ENCODE data around the gene RACK1. TPM values are rescaled to one million over a fixed set of nuclear protein-coding genes. Genes with fewer than 3 reads are reported as not detected.
A peak's percentile ranks its signal among the peaks of the same experiment; 100 is the strongest.

RACK1 gene
- total and polyA plus RNA-seq, 2 donors from 2014 or later: 1,240 to 1,699 TPM

- Histone ChIP-seq H3K27me3 (ENCODE audit: control insufficient read depth, insufficient read depth, low read length) (peaks cover 3% of the 10 kb centered on the region), H3K9ac (ENCODE audit: low read length in 3 of 3) (no peak overlapping the region), H3K27ac (ENCODE audit: low read depth in 2 of 2, low read length in 2 of 2) (no peak overlapping the region), H3K4me3 (ENCODE audit: low read length in 3 of 3) (no peak overlapping the region), H3K9me3 (ENCODE audit: control insufficient read depth in 2 of 3, insufficient read depth in 1 of 3, low read length in 3 of 3) (no peaks in the 10 kb centered on the region), H3K4me1 (ENCODE audit: control insufficient read depth in 2 of 3, insufficient read depth in 2 of 3, low read depth in 1 of 3, low read length in 3 of 3) (peaks cover 0 to 17% (median 13%) of the 10 kb centered on the region in 3 donors), H3K36me3 (ENCODE audit: control insufficient read depth in 2 of 3, insufficient read depth in 3 of 3, low read length in 3 of 3) (no peaks in the 10 kb centered on the region)
- DNase-seq (no peak), FAIRE-seq (no peak)
- intact Hi-C loops (cut with DNase I): no loop called here
- TF ChIP-seq CTCF (IDR thresholded peaks at IDR 0.05; ENCODE audit: borderline replicate concordance, extremely low read depth, insufficient read depth): no peak
Measured at GRCh38 chr5:181220178-181220515, 23.6 kb downstream of the RACK1 start.

GRCh38 chr5:181219262-181220177 is 24.2 kb downstream of the RACK1 start:
- DNase-seq (no peak), FAIRE-seq (no peak)
- H3K27me3 ChIP-seq (ENCODE audit: control insufficient read depth, insufficient read depth, low read length): peaks cover 3% of the 10 kb centered on the region
- H3K4me3 ChIP-seq (ENCODE audit: low read length in 3 of 3): no peak overlapping the region
- H3K4me1 ChIP-seq (ENCODE audit: control insufficient read depth in 2 of 3, insufficient read depth in 2 of 3, low read depth in 1 of 3, low read length in 3 of 3): peaks cover 0 to 17% (median 11%) of the 10 kb centered on the region in 3 donors
- no peak overlapping the region for H3K27ac ChIP-seq (ENCODE audit: low read depth in 2 of 2, low read length in 2 of 2)
- no peak for TF ChIP-seq CTCF (IDR thresholded peaks at IDR 0.05; ENCODE audit: borderline replicate concordance, extremely low read depth, insufficient read depth)
- H3K9ac ChIP-seq (ENCODE audit: low read length in 3 of 3): no peak overlapping the region
- no peaks in the 10 kb centered on the region for H3K36me3 ChIP-seq (ENCODE audit: control insufficient read depth in 2 of 3, insufficient read depth in 3 of 3, low read length in 3 of 3)
- no peaks in the 10 kb centered on the region for H3K9me3 ChIP-seq (ENCODE audit: control insufficient read depth in 2 of 3, insufficient read depth in 1 of 3, low read length in 3 of 3)
- intact Hi-C loops (cut with DNase I): no loop called here

- Histone ChIP-seq H3K4me1 (ENCODE audit: control insufficient read depth in 2 of 3, insufficient read depth in 2 of 3, low read depth in 1 of 3, low read length in 3 of 3) (peaks cover 0 to 12% (median 9%) of the 10 kb centered on the region in 3 donors), H3K27me3 (ENCODE audit: control insufficient read depth, insufficient read depth, low read length) (peaks cover 3% of the 10 kb centered on the region), H3K9ac (ENCODE audit: low read length in 3 of 3) (no peak overlapping the region), H3K27ac (ENCODE audit: low read depth in 2 of 2, low read length in 2 of 2) (no peak overlapping the region), H3K4me3 (ENCODE audit: low read length in 3 of 3) (peak overlapping the region in 2 of 3 donors; percentile 28 to 59), H3K36me3 (ENCODE audit: control insufficient read depth in 2 of 3, insufficient read depth in 3 of 3, low read length in 3 of 3) (no peaks in the 10 kb centered on the region), H3K9me3 (ENCODE audit: control insufficient read depth in 2 of 3, insufficient read depth in 1 of 3, low read length in 3 of 3) (no peaks in the 10 kb centered on the region)
- intact Hi-C loops (cut with DNase I): no loop called here
- FAIRE-seq: no peak
- no peak for TF ChIP-seq CTCF (IDR thresholded peaks at IDR 0.05; ENCODE audit: borderline replicate concordance, extremely low read depth, insufficient read depth)
- DNase-seq: no peak
Measured at GRCh38 chr5:181218795-181219124, 24.9 kb downstream of the RACK1 start.
